ENCODE measurements around the gene FLOT1.
A peak's percentile ranks its signal among the peaks of the same experiment; 100 is the strongest.

The FLOT1 gene

GRCh38 chr6:30742316-30743098, at the start of gene FLOT1:
FLOT1 (minus strand) TSS chr6:30742687; CDS start chr6:30742189, 498 bp downstream.
- DNase-seq (ENCODE audit: low read depth in 2 of 2) = peak; percentile 91 to 94

DNA sequence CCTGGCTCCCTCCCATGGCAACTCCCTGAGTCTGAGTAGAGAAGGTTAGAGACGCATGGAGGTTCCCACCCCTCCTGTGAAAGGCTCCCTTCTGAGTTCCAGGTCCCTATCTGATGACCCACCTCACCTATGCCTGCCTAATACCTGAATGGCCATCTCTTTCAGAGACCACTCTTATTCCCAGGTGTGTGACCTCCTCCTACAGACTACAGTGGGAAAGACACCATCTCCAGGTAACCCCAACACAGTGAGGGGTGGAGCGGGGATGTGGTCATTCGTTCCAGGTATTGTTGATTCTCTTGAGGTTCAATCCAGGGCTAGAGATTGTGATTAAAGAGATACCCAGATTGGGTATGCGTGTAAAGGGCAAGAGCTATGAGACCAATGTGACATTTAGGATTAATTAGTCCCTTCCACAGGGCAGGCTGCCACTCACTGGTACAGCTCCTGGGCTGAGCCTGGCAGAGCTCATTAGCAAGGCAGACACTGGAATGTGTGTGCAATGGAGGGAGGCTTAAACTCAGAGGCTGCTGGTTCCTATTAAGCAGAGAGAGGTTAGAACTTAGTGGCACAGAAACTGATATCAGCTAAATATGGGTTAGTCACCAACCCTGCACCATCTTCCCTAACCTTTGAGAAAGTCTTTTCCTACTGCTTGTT, 48.4 kb upstream of the FLOT1 start:
- DNase-seq (ENCODE audit: low read depth in 2 of 2) = no peak

DNA sequence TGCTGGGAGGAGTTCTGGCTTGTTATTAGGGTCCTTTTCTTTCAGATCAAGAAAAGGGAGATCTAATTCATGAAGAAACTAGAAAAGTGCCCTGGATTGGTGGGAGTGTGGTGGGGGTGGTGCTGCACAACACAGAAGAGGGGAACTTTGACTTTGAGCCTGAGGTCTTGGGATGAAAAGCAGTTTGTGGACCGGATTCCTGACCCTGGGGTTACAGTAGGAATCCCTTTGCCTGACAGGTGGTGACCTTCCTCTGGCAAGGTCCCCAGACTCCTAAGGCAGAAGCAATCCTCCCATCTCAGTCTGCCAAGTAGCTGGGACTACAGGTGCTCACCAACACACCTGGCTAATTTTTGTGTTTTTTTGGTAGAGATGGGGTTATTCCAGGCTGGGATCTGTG, 47.1 kb upstream of the FLOT1 start:
- DNase-seq (ENCODE audit: low read depth in 2 of 2) = no peak

DNA sequence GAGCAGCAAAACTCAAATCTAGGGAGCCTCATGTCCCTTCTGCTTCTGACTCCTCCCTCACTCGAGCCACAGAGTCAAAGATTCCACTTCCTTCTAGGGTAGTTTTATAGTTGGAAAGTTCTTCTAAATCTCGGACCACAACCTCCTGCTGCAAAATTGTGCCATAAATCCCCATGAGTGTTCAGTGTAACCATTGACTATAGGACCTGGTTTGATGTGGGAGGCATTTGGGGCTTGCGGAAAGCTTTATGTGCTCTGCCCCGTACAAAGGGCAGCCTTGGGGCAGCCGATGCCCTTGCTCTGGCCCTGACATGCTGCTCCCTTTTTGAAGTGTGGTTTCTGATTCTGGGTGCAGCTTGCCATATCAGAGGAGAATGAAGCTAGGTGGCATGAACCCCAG, 45.5 kb upstream of the FLOT1 start:
- DNase-seq (ENCODE audit: low read depth in 2 of 2) = no peak

DNA sequence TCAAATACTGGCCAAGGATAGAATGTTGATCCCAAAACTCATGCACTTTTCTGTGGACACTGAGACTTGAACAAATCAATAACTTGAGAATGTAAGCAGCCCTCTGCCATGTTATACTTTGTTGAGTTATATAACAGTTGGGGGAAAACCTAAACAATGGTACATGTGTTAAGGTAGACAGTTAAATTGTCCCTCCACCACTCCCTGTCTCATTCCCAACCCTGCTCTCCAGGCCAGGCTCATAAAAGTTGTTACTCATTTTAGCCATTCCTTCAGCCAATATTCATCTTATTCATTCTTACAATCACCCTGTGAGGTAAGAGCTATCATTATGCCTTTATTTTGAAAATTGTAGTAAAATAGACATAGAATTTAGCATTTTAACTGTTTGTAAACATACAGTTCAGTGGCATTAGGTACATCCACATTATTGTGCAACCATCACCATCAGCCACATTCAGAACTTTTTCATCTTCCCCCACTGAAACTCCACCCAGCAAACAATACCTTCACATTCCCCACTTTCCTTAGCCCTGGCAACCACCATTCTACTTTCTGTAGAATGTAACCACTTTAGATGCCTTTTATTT, 40.0 kb upstream of the FLOT1 start:
- DNase-seq (ENCODE audit: low read depth in 2 of 2) = no peak

DNA sequence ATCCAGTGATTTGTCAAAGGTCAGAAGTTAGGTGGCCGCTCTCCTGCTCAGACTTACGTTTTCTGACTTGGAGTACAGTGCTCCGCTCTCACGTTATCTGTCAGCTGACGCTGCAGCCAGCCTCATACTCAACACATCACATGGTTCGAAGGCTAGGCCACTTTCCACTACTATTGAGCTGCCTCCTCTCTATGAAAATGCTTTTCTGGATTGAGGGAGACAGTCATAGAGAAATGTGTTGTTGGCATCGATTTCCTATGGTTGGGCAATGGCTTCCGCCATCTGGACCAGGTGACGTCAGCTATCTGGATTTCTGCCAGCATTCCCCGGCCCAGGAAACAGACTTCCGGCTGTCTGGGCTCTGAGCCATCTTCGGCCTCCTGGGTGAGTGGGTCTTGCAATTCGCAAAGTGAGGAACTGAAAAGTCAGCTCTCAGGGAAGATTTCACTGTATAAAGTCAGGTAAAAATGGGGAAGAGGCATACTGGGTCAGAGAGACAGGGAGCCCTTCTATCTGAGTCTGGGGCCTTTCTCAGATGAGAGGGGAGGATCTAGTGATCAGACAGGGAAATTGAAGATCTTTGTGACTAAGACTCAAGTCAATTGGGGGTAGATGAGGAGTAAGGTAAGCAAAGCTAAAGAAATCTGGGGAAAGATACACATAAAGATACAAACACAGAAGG, 39.4 kb upstream of the FLOT1 start:
- DNase-seq (ENCODE audit: low read depth in 2 of 2) = peak in 1 of 2 donors; percentile 14

DNA sequence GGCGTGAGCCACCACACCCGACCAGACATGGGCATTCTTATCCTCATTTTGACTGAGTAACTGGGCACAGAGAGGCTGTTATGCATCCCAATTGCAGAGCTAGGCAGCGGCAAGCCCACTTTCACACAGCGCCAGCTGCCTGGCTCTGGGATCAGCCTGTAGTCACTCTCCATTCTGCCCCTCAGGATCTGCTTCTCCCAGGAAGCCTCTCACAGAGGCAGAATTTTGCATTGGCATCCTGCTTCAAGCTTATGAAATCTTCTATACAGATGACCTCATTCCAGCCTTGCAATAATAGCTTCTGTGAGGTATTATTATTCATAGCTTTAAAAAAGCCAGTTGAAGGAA, 38.9 kb upstream of the FLOT1 start:
- no peak for DNase-seq (ENCODE audit: low read depth in 2 of 2)

GRCh38 chr6:30780642-30780920, 38.1 kb upstream of the FLOT1 start:
- DNase-seq (ENCODE audit: low read depth in 2 of 2) = no peak

- no peak for DNase-seq (ENCODE audit: low read depth in 2 of 2)
Measured at GRCh38 chr6:30779850-30780641, 37.6 kb upstream of the FLOT1 start.

DNA sequence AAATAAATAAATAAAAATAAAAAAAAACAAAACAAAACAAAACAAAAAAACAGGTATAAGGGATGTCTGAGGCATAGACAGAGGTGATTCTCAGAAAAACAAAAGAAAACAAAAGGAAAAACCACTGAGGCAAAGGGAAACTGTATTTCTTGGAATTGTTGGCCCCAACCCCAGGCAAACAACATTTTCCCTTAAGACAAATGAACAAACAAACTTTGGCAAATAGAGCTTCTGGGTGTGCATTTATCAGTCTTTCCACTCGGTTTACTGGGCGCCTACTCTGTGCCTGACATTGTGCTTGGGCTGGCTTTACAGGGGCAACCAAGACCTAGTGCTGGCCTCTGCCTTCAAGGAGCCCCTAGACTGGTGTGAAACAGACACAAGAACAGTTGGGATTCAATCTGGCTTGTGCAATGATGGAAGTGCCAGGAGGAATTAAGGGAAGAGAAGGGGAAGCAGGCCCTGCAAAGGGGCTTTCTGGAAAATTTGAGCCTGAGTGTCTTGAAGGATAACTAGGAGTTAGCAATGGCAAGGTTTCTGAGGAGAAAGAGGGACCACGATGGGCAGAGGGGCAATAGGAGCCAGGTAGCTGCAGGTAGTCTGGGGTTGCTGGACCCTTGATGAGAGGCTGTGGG, 35.6 kb upstream of the FLOT1 start:
- DNase-seq (ENCODE audit: low read depth in 2 of 2) = no peak

DNA sequence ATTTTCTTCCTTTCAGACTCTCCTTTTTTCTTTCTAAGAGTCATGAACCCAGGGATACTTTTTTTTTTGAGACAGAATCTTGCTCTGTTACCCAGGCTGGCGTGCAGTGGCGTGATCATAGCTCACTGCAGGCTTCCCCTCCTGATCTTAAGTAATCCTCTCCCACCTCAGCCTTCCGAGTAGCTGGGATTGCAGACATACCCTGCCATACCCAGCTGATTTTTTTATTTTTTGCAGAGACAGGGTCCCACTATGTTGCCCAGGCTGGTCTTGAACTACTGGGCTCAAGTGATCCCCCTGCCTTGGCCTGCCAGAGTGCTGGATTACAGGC, 34.6 kb upstream of the FLOT1 start:
- no peak for DNase-seq (ENCODE audit: low read depth in 2 of 2)

DNA sequence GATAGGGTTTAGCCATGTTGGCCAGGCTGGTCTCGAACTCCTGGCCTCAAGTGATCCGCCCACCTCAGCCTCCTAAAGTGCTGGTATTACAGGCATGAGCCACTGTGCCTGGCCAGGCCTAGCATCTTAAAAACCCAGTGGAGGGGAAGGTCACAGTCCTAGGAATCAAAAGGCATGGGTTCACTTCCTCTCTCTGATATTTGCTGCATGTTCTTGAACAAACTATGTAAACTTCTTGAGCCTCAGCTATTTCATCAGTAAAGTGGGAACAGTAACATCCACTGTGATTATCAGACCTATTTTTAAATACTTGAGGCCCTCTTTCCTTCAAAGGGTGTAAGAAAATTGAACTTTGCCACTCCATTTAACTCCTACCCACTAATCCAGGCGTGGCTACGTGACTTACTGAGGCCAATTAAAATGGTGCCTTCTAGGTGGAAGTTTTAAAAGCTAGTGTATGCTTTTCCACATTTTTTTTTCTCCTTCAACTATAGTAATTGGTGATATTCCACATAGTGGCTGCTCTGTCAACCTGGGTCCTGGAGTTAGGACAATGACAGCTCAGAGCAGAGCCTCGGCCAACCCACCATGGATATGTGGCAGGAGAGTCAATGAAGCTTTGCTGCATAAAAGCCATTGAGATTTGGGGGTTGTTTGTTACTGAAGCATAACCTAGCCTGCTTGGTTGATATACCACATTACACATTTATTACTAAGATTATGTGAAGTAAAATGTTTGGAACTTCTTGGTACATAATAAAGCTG, 34.1 kb upstream of the FLOT1 start:
- DNase-seq (ENCODE audit: low read depth in 2 of 2) = no peak

- DNase-seq (ENCODE audit: low read depth in 2 of 2) = no peak
Measured at GRCh38 chr6:30775104-30775503, 32.6 kb upstream of the FLOT1 start.

DNA sequence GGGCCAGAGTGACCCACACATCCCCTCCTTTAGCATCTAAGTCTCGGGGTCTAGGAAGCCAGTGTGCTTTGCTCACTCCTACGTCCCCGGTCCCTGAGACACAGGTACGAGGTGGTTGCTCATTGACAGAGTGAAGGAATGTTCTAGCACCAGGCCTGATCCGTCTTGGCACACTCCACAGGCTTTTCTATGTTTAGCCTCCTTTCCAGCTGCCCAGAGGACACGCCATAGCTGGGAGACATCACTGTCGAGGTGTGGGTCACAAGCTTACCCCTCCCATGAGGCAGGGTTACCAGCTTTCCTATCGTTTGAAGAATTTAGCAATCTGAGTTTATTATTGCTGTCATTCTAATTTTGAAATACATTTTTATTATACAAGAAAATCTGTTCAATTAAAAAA, 32.2 kb upstream of the FLOT1 start:
- no peak for DNase-seq (ENCODE audit: low read depth in 2 of 2)

- DNase-seq (ENCODE audit: low read depth in 2 of 2) = no peak
Measured at GRCh38 chr6:30770592-30770991, 28.1 kb upstream of the FLOT1 start.

DNA sequence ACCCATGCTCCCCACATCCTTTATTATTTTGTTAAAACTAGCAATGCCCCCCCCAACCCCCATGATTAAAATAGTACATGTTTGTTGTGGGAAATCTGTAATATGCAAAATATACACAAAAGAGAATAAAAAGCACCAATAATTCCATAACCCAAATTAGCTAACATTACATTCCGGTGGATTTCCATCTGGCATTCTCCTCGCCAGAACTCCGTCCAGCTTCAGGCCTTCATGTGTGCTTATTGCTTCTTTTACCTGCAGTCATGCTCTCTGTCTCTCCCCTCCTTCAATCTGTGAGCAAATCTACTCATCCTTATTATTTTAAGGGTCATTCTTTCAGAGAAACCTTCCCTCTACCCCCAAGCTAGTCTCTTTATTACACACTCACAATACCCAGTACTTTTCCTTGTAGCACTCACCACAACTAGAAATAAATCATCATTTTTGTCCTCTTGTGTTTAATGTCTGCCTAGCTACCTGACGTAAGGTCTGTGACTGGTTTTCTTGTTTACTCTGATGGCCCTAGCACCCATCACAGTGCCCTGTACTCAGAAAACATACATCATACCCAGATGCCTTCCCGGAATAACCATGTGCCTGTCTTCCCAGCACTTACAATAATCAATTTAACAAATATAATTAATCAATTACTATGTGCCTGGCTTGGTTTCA, 27.5 kb upstream of the FLOT1 start:
- DNase-seq (ENCODE audit: low read depth in 2 of 2) = no peak

DNA sequence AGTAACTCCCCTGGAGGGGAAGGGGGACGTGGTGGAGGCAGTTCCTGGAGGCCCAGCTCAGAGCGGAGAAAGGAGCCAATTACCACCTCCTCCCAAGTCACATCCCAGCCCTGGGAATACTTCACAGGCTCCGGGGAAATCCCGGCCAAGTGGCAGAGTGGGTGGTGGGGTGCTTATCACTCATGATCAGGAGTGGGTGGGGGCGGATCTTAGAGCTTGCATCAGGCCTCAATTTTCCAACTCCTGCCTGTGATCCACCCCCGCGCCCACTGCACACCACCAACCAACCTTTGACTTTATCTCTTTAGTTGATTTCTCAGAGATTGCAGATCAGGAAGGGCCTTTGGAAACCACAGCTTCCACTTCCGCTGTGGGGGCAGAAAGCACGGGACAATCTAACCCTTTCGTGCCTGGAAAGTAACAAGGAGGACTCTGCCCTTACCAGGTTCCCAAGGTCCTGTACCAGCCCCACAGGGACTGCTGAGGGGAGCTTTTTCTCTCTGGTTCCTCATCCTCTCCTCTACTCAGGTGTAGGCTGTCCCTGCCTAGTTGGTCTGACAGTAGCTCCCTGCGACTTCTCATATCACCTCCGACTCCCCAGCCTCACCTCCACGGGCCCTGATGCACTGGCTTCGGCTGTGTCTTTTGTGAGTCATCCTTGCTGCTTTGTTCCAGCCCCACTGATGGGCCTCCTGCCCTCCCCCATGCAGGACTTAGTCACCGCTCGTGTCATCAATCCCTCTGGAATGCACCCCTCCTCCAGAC, 26.8 kb upstream of the FLOT1 start:
- DNase-seq (ENCODE audit: low read depth in 2 of 2) = peak; percentile 84 to 89

DNA sequence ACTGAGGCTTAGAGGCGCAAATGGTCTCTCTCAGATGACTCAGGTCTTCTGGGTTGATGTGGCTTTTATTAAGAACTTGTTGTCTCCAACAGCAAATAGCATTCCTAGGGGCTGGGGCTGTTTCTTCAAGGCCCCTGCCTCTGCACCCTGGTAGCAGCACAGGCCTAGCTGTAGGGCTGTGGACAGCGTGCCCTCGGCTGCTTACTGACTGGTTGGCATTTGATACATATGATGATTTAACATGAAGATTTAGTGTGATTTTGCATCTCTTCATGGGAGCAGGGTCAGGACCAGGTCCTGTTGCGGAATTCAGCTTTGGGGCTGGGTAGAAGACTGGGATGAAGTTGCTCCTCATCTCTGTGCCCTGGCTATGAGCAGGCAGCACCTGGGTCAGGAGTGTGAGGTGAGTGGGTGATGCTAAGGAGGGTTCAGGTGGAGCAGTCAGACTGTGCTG, 26.2 kb upstream of the FLOT1 start:
- DNase-seq (ENCODE audit: low read depth in 2 of 2) = peak in 1 of 2 donors; percentile 7

GRCh38 chr6:30767944-30768301, 25.4 kb upstream of the FLOT1 start:
- no peak for DNase-seq (ENCODE audit: low read depth in 2 of 2)

Measured in stimulated activated CD8-positive, alpha-beta memory T cell treated with anti-CD3 and anti-CD28 coated beads, Interleukin-7, amount 100 ng/mL, for 4 hours (primary cell).